ENCODE measurements around the gene HOXC11.

The HOXC11 gene

GRCh38 chr12:53985994-53986685 is 13.2 kb downstream of the HOXC11 start:
- no peak for DNase-seq

GRCh38 chr12:53986686-53987483 is 14.0 kb downstream of the HOXC11 start:
- no peak for DNase-seq

GRCh38 chr12:53987787-53988230 is 14.9 kb downstream of the HOXC11 start:
- no peak for DNase-seq

GRCh38 chr12:53988541-53989226 is 15.8 kb downstream of the HOXC11 start:
- DNase-seq = no peak

- DNase-seq = no peak
Measured at GRCh38 chr12:53989227-53990113, 16.5 kb downstream of the HOXC11 start.

- DNase-seq = no peak
Measured at GRCh38 chr12:53990311-53991076, 17.6 kb downstream of the HOXC11 start.

GRCh38 chr12:53991077-53991460 is 18.1 kb downstream of the HOXC11 start:
- DNase-seq = no peak

GRCh38 chr12:53992377-53992889 is 19.5 kb downstream of the HOXC11 start:
- DNase-seq = no peak

GRCh38 chr12:53993162-53994008 is 20.5 kb downstream of the HOXC11 start:
- DNase-seq = no peak

- DNase-seq = no peak
Measured at GRCh38 chr12:53994009-53994263, 21.0 kb downstream of the HOXC11 start.

GRCh38 chr12:53994264-53995001 is 21.5 kb downstream of the HOXC11 start:
- DNase-seq = no peak

- DNase-seq = no peak
Measured at GRCh38 chr12:53995002-53995377, 22.1 kb downstream of the HOXC11 start.

- DNase-seq = no peak
Measured at GRCh38 chr12:53995378-53996239, 22.7 kb downstream of the HOXC11 start.

- DNase-seq = no peak
Measured at GRCh38 chr12:53996240-53997203, 23.6 kb downstream of the HOXC11 start.

GRCh38 chr12:53997204-53998109 is 24.5 kb downstream of the HOXC11 start:
- DNase-seq = no peak

GRCh38 chr12:53998110-53998899 is 25.4 kb downstream of the HOXC11 start:
- no peak for DNase-seq

Measured in eye (tissue), 1 donor.